Measurements from ENCODE around the gene SLC24A3. TPM values are rescaled to one million over a fixed set of nuclear protein-coding genes. Genes with fewer than 3 reads are reported as not detected.

SLC24A3 gene
- total RNA-seq, 1 experiment from 2014 or later: 0.04 TPM

- DNase-seq (ENCODE audit: low spot score): no peak
Observed at GRCh38 chr20:19770375-19770774, 557.9 kb downstream of the SLC24A3 start.

DNA sequence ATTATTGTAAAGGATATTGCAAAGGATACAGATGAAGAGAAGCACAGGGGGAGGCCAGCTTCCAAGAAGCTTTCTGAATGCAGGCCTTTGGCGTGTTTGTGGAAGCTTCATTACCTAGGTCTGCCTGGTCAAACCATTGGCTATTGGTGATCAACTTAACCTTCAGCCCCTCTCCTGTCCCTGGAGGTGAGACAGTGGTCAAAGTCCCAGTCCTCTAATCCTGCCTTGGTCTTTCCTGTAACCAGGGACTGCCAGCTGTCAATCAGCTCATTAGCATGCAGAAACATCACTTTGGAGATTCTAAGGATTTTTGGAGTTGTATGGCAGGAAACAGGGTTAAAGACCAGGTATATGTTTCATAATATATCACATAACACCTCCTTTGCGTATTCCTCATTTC, 558.6 kb downstream of the SLC24A3 start:
- no peak for DNase-seq (ENCODE audit: low spot score)
